AML-193 (cell line): ENCODE measurements around the gene MYBPC3.
"Not testable (repeated sequence)": the region's sequence is repeated elsewhere in the genome, so short reads cannot be mapped to it uniquely, and the experiment has no call there.

Source experiments
- DNase-seq, 2 experiments: peaks; one replicate each; lab custom pipeline; 2025; lab: John Stamatoyannopoulos, UW

Gene MYBPC3

GRCh38 chr11:47338396-47339241, 13.9 kb downstream of the MYBPC3 start:
- DNase-seq, result no peak

GRCh38 chr11:47337229-47337924, 15.1 kb downstream of the MYBPC3 start:
- DNase-seq, result no peak

GRCh38 chr11:47336595-47336994, 15.9 kb downstream of the MYBPC3 start:
- DNase-seq, result no peak

DNA sequence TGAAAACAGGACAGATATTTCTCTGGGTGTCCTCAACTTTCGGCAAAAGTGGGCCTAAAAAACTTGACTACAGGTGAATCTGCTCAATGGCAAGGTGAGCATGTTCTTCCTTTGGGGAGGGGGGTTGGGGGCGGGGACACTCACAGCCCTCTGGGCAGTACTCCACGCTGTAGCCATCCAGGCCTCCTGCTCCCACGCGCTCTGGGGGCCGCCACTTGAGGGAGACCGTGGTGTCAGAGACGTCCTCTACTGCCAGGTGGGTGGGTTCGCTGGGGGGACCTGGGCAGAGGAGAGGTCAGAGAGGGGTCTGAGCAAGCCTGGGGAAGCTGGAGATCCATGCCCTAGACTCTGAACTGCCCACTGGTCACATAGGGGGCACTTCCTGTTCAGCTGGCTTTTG, 16.8 kb downstream of the MYBPC3 start:
- DNase-seq, result no peak

DNA sequence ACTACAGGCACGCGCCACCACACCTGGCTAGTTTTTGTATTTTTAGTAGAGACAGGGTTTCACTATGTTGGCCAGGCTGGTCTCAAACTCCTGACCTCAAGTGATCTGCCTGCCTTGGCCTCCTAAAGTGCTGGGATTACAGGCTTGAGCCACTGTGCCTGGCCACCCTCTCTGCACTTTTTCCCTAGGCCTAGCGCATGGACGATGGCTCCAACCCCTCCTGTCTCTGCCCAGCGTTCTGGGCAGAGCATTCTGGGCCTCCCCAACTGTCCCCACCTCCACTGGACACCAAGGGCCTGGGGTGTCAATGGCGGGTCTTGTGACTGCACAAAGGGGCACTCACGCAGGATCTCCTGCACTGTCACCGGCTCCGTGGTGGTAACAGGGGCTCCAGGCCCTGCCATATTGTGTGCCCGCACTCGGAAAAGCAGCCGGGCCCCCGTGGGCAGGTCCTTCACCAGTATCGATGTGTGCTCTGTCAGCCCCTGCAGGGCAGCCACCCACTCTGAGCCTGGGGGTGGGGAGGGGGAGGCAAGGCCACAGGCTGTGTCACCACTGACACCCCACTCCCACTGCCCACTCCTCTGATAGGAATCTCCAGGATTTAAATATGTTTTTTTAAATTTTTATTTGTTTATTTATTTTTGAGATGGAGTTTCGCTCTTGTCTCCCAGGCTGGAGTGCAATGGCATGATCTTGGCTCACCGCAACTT, 17.6 kb downstream of the MYBPC3 start:
- DNase-seq, result not testable (repeated sequence)

- no peak for DNase-seq
Observed at GRCh38 chr11:47333886-47334443, 18.5 kb downstream of the MYBPC3 start.

DNA sequence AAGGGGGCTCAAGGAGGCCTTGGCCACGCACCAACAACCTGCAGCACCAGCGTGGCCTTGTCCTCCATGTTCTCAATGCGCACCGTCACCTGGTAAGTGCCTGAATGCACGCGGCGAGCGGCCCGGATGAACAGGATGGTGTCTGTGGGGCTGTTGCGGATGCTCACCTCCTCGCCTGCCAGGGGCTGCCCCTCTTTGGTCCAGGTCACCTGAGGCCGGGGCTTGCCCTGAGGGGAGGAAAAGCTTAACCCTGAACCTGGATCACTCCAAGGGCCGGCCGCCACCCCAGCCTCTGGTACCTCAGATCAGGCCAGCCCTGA, 19.0 kb downstream of the MYBPC3 start:
- DNase-seq, result no peak

DNA sequence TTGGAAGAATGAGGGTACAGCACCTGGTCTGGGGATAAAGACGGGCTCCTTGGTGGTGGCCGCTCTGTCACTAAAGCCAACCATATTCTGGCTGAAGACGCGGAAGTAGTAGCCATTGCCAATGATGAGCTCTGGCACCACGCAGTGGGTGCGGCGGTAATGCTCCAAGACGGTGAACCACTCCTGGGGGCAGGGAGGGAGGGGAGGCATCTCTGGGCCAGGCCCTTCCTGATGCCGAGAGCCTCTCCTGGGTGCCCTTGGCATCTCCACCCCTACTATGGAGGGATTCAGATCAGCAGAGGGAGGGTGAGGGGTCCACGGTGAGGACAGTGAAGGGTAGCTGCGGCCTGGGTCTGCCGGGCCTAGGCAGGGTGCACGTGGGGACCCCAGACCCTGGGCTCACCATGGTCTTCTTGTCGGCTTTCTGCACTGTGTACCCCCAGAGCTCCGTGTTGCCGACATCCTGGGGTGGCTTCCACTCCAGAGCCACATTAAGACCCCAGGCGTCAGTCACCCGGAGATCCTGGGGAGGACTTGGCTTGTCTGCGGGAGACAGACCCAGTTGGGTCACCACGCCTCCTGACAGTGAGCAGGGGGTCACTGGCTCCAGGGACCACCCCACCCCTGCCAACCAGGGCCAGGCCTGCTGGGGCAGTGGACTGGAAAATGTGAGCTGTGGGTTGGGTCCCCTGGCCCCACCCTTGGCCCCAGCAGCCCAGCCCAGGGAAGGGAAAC, 19.5 kb downstream of the MYBPC3 start:
- DNase-seq, result no peak

- no peak for DNase-seq
Observed at GRCh38 chr11:47332303-47332711, 20.2 kb downstream of the MYBPC3 start.

- DNase-seq, result no peak
Observed at GRCh38 chr11:47331454-47332302, 20.8 kb downstream of the MYBPC3 start.

DNA sequence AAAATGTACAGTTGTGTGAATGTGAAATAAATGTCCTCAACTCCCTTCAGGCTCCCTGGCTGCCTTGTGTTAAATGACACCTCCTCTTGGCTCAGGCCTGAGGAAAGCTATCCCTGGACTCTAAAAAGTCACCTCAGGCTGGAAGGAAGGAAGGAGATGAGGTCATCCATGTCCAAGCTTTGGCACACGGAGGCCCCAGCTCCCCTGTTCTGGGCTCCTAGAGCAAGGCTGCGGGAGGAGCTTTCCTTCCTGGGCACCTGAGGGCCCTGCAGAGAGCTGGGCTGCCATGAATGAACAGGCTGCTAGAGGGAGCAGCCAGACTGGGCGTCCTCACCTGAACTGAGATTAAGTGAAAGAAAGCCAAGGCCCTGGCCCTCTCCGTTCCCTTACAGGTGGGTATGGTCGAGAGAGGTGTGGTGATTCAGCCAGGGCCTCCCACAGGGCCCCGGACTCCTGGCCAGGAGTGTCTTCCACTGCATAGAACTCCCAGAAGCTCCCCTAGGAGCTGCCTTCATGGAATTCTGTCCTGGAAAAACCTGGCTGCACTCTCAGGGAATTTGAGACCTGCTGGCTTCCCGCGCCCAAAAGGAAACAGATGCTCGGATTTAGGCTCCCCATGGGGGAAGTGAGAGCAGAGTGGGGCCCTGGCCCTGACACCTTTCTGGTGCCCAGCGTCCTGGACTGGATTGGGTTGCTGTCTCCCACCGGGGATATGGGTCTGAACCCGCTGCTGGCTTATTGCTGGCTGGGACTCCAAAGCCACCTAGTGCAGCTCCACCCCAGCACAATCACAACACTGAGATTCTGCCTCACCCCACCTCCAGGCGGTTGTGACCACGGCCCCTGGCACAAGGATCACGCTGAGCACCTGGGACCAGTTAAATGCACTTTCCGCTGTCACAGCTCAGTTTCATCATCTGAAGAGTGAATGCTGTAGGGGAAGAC, 22.2 kb downstream of the MYBPC3 start:
- no peak for DNase-seq

DNA sequence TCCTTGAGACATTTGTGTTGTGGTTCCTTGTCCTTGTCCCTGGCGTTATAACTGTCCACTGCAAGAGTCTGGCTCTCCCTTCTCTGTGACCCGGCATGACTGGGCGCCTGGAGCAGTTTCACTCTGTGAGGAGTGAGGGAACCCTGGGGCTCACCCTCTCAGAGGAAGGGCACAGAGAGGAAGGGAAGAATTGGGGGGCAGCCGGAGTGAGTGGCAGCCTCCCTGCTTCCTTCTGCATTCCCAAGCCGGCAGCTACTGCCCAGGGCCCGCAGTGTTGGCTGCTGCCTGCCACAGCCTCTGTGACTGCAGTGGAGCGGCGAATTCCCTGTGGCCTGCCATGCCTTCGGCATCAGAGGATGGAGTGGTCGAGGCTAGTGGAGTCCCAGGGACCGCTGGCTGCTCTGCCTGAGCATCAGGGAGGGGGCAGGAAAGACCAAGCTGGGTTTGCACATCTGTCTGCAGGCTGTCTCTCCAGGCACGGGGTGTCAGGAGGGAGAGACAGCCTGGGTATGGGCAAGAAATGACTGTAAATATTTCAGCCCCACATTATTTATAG, 23.0 kb downstream of the MYBPC3 start:
- DNase-seq, result no peak

GRCh38 chr11:47328449-47329390, 23.8 kb downstream of the MYBPC3 start:
- no peak for DNase-seq

- DNase-seq, result no peak
Observed at GRCh38 chr11:47327949-47328348, 24.6 kb downstream of the MYBPC3 start.

DNA sequence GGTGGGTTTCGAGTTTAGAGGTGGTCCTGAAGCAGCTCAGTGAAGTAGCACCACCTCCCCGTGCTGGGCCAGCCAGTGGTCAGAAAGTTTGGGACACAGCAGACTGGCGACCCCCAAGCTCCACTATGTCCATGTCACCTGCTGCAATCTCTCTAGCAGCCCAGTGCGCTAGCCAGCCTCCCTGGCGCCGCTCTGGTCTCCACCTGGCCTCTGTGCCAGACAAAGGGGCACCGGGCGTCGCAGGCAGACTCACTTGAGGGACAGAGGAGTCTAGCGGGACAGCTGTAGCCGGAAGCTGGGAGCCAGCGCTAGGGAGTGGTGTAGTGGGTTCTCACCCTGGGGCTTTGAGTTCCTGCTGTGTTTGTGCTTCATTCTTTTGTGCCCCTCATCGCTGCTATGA, 25.5 kb downstream of the MYBPC3 start:
- DNase-seq, result no peak

DNA sequence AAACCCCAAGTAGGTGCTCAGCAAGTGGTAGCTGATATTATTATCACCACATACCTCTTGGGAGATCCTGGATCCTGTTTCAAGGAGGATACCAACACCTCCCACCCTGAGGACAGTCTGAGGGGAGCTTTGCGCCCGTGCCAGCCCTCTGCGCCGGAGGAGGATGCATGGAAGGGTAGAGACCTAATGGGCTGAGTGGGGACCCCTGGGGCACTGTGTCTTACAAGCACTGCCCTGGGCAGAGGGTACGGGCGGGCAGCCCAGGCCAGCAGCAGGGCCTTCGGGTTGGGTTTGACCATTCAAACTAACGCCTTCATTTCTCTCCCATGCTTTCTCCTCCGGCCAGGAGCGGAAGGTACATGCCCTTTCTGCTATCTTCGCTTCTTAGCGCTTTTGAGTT, 26.3 kb downstream of the MYBPC3 start:
- DNase-seq, result no peak

DNA sequence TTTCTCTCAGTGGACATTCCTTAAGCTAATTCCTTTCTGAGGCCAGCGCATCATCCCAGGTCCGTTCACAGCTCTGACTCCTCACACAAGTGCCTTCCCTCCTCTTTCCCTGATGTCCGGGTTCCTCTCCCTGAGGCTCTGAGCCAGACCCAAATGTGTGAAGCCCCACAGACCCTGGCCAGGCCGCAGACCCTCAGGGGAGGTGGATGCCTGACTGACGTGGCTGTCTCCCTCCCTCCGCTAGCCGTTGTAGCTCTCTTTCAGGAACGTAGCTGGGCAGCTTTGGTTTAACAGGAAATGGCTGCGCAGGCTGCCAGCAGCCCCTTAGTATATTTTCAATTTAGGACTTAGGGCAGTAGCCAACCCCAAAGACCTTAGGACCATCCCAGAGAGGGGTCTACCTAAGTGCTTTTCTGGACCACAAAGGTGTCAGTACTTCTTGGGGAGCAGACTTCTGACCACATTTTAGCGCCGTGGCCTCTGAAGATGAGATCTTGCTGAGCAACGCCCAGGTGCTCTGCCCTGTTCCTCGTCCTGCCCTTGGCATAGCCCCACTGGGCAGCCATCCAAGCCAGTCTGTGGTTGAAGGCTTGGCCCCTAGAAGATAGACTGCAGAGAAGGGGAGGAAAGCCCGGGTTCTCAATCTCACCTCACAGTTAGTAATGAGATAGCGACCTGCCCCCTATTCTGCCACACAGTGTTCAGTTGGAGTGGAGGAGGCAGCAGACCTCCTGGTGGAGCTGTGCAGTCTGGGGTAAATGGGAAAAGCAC, 27.0 kb downstream of the MYBPC3 start:
- no peak for DNase-seq

DNA sequence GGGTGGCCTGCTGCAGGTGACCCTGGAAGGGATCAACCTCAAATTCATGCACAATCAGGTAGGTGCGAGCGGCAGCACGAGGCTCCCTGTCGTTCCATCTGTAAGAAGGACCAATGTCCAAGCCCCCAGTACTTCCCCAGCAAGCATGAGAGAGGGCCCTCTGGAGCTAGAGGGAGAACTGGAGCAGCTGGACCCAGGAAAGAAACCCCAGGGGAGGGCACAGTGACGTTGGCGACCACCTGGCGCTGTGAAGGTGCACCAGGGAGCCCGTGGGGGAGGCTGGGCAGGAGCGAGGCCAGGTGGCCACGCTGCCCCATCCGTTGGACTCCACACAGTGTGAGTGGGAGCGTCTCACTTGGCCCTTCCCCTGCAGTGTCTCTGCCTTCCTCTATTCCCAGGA, 28.0 kb downstream of the MYBPC3 start:
- no peak for DNase-seq
